ENCODE data around the gene LMO1.

GRCh38 chr11:8180469-8180868, 83.2 kb downstream of the LMO1 start:
- TF ChIP-seq JUN (IDR thresholded peaks at IDR 0.05; ENCODE audit: borderline replicate concordance, low read depth, low read length) (no peak), JUN (CRISPR knock-in tag; IDR thresholded peaks at IDR 0.05; ENCODE audit: borderline replicate concordance) (no peak), CTCF (IDR thresholded peaks at IDR 0.05 in 2 of 3, conservative IDR thresholded peaks at IDR 0.05 in 1 of 3; ENCODE audit: insufficient read depth in 2 of 3, low read depth in 1 of 3, low read length in 3 of 3) (no peak), ZNF23 (CRISPR knock-in tag; IDR thresholded peaks at IDR 0.05) (no peak), CHAMP1 (IDR thresholded peaks at IDR 0.05) (no peak), ADNP (tag; IDR thresholded peaks at IDR 0.05) (no peak), POLR2A (conservative IDR thresholded peaks at IDR 0.05) (no peak), ZNF121 (CRISPR knock-in tag; conservative IDR thresholded peaks at IDR 0.05) (no peak), NR2C2 (CRISPR knock-in tag; IDR thresholded peaks at IDR 0.05) (no peak), NR2C2 (tag; IDR thresholded peaks at IDR 0.05) (no peak), FOXK2 (conservative IDR thresholded peaks at IDR 0.05 in 1 of 2, IDR thresholded peaks at IDR 0.05 in 1 of 2; ENCODE audit: low read depth in 2 of 2) (no peak), BCLAF1 (IDR thresholded peaks at IDR 0.05; ENCODE audit: borderline replicate concordance in 1 of 2, control insufficient read depth in 1 of 2, low read depth in 2 of 2, low read length in 1 of 2) (no peak), TBL1XR1 (IDR thresholded peaks at IDR 0.05; ENCODE audit: low read length in 2 of 2) (no peak), CXXC5 (CRISPR knock-in tag; IDR thresholded peaks at IDR 0.05) (no peak), FOS (IDR thresholded peaks at IDR 0.05; ENCODE audit: extremely low read depth, insufficient read length) (no peak), ZNF277 (CRISPR knock-in tag; IDR thresholded peaks at IDR 0.05; ENCODE audit: borderline replicate concordance) (no peak)
